SH-SY5Y (cell line): ENCODE results near the gene CACNA1E.

Experiments
- GATA2 ChIP-seq: IDR thresholded peaks from 2 replicates; pipeline ENCODE4 v1.6.1; 2011; ENCODE audit warnings: mild to moderate bottlenecking, low read depth, low read length
- GATA3 ChIP-seq: IDR thresholded peaks from 2 replicates; pipeline ENCODE4 v1.6.1; 2011; ENCODE audit warnings: low read depth, mild to moderate bottlenecking, low read length, moderate library complexity

CACNA1E gene

DNA sequence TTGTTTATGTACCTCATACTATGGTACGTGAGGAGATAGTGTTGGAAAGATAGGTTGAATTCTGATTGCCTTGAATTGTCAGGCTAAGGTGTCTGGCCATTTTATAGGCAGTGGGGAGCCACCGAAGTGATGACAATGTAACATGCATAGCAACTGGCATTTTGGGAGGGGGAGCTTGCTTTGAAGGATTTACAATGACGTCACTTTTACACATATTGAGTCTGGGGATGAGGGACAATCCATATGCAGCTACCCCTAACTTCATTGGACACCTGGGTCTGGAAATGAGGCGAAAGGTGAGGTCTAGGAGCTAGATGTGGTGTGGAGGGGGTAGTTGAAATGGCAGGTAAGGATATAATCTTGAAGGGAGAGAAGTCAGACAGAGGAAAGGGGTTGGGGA, 7.7 kb upstream of the CACNA1E start:
- no peak for TF ChIP-seq GATA3
- TF ChIP-seq GATA2, result no peak

DNA sequence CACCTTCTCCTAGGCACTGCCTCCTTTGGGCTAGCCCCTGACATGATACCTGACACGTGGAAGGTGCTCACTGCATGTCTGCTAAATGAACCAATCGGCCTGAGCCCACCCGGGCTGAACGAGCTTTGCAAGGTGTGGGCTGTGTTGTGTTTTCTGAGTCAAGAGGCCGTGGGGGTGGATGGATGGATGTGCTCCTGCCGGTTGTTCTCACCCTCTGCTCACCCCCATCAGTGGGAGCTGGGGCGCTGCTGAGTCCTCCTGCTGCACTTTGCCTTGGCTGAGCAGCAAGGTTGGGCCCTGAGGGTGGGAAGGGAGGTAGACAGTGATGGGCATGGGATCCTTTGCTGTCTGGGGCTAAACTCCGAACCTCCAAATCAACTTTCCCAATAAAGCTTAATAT, 6.7 kb upstream of the CACNA1E start:
- TF ChIP-seq GATA3 (no peak), GATA2 (no peak)

DNA sequence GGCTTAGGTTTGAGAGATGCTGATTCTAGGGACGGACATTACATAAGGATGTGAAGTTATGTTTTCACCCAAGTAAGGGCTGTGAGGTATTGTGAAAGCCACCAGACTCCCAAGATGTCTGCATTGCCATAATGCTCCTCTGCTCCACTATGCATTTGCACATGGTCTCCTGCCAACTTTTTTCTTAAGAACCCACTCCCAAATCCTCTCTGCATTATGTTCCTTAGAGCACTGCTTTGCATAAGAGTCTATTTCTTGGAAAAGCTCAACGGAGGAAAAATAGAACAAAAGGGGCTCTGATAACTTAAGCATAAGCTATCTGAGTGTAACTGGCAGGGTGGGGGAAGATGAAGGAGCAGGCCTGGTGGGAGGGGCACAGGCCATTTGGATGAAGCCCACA, 5.0 kb upstream of the CACNA1E start:
- no peak for TF ChIP-seq GATA3
- TF ChIP-seq GATA2, result no peak

DNA sequence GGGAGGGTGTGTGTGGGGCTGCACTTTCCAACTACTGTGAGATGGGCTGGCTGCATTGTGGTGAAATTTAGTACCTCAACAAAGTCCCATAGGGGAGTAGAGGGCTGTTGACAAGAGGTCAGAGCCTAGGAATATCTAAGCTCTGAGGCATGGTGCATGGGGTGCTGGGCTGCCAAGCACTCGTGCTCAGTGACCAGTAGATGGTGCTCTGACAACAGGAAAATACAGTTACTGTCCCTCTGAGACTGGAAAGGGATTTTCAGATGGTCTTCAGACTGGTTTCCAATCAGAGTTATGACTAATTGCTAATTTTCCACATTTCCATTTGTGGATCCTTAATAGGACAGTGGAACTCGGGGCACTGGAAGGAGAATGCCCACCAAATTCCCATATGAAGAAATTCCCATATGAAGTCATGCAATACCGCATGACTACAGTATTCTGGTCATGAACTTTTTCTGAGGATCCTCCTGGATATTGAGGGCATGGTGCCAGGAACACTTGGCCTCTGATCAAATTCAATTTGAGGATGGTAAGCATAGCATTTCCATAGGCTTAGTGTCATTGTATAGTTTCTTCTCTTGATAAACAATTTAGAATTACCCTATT, 4.1 kb upstream of the CACNA1E start:
- TF ChIP-seq GATA2, result no peak
- TF ChIP-seq GATA3, result no peak

DNA sequence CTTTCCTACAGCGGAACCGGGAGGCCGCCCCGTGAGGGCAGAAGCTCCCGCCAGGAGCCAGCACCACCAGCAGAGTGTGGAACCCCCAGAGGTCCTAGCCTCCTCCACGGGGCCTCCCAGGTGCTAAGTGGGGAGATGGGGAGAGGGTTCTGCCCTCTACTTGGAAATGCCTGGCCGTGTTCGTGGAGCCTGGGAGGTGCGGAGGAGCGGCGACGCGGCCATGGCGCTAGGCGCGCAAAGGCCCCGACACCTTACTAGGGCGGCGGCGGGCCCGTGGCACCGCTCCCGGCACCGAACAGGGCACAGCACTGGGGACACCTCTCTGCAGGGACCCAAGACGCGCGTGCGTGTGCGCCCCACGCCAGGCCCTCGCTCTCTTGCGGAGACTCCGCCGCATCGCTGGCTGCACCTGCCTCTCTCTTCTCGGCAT, 1.3 kb upstream of the CACNA1E start:
- no peak for TF ChIP-seq GATA3
- no peak for TF ChIP-seq GATA2

DNA sequence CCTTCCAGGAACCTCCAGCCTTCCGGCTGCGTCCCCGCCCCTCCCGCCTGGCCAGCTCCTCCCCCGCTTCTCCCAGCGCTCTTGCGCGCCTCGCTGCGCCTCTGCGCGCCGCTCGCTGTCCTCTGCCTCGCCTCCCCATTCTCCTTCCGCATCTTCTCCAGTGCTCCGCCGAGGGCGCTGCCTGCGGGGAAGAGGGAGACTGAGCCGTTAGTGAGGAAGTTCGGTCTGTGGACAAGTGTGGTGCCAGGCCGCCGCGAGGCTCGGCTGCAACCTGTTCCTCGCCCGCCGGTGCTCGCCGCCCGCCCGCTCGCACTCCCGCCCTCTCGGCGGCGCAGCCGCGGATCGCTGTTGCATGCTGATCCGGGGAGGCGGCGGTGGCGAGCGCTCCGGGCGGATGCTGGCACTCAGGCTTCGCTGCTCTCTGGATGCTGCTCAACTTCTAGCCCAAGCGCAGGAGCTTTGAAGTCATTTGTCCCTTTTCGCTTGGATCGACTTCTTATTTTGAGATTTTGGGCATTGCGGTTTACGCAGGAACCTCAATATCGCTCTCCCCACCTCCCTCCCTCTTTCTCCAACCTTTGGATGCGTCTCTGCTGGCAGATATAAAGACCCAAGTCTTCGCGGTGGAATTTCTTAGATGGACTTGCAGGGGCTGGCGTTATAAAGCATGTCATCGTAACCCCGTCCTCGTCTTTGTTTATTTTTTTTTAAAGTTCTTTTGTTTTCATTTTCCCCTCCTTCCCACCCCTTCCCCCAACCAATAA, 614 bp upstream of the CACNA1E start:
- TF ChIP-seq GATA2 (no peak), GATA3 (no peak)

DNA sequence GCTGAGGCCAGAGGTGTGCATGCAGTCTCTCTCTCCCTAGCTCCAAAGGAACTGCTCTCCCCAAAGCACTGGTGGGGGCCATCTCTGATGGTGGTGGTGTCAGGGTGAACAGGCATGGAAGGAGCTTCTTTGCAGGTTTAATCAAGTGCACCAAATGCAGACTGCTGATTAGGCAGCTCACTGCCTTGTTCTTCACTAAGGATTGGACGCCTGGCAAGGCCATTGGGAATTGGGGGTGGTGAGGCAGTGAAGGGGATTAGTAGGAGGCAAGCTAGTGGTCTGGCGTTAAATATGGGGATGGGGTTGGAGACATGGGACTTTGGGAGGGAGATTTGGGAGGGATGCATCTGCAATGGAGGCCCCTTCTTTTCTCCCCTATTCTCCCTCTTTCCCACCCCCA, 1.5 kb downstream of the CACNA1E start:
- TF ChIP-seq GATA3 (no peak), GATA2 (no peak)

DNA sequence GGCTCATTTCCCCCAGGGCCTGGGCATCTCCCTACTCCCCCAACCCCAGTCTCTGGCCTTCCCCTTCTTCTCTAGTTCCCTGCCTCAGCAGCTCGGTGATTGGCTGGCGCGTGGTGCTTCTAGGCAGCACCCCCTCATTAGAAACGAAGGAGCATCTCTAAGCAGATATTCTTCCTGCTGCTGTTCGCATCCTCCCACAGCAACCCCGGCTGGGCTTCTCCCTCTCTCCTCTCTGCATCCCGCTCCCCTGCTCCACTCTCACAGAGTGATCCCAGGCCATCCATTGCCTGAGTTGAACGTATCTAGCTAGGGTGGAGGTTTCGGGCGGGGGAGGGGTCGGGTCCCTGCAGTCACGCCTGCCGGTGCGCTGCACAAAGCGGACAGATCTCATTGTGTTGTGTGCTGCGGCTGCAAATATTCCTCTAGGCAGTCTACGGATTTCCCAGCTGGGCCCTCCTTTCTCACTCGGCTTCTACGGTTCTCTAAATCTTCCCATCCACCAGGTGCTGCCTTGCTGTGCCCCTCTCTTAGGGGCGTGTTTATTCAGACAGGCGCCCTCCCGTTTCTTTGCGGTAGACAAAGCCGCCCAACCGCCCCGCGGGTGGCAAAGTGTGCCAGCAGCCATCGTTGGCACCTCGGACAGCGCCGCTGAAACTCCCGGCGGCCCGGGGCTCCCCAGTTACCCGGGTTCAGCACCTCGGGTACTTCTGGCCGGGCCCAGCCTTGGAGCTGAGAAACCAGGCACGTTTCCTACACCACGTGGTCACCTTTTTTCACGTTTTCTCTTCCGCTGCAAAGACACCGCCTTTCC, 2.2 kb downstream of the CACNA1E start:
- TF ChIP-seq GATA3 (no peak), GATA2 (no peak)

DNA sequence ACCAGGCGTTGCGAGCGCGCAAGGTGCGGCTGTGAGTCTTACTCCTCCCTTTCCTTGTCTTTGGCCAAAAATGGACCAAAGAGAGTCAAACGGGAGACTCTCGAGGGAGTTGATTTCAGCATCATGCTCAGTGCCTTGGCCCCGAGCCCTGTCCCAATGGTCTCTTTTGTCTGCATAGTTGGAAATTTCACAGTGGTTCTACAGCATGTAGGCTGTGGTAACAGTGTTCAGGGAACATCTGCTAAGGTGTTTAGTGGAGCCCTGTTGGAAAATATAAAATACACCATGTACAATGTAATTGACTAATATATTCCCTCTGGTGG, 2.7 kb downstream of the CACNA1E start:
- TF ChIP-seq GATA3, result no peak
- no peak for TF ChIP-seq GATA2

DNA sequence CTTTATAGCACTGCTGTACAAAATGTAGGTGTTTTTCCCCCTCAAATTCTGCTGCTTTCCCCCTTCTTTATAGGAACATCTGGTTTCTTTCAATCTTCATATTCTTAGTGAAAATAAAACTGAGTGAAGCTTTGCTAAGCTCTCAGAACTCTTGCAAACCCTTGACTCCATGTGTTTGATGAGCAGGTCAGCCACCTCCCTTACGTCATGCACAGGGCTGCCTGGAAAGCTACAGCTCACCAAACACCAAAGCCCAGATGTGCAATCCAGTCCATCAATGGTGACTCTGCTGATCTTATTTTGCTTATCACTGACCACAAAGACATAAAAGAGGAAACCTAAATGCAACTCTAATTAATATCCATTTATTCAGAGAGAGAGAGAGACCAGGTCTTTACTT, 5.5 kb downstream of the CACNA1E start:
- no peak for TF ChIP-seq GATA2
- no peak for TF ChIP-seq GATA3

DNA sequence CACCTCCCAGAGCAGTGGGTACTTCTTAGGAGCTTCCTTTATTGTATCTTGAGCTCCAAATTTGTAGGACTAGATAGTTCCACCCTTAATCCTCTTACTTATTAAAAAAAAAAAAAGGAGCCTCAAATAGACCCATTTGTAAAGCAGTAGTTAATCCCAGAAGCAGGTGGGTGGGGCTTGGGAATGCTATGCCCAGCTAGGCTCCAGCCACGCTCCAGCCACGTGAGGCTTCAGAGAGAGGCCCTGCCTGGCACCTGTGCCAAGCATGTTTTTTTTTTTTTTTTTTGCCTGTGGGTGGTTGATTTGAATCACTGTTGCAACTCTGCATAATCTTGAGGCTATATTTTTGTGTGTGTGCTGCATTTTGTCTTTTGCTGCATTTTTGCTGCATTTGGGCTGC, 7.0 kb downstream of the CACNA1E start:
- no peak for TF ChIP-seq GATA2
- TF ChIP-seq GATA3, result no peak

DNA sequence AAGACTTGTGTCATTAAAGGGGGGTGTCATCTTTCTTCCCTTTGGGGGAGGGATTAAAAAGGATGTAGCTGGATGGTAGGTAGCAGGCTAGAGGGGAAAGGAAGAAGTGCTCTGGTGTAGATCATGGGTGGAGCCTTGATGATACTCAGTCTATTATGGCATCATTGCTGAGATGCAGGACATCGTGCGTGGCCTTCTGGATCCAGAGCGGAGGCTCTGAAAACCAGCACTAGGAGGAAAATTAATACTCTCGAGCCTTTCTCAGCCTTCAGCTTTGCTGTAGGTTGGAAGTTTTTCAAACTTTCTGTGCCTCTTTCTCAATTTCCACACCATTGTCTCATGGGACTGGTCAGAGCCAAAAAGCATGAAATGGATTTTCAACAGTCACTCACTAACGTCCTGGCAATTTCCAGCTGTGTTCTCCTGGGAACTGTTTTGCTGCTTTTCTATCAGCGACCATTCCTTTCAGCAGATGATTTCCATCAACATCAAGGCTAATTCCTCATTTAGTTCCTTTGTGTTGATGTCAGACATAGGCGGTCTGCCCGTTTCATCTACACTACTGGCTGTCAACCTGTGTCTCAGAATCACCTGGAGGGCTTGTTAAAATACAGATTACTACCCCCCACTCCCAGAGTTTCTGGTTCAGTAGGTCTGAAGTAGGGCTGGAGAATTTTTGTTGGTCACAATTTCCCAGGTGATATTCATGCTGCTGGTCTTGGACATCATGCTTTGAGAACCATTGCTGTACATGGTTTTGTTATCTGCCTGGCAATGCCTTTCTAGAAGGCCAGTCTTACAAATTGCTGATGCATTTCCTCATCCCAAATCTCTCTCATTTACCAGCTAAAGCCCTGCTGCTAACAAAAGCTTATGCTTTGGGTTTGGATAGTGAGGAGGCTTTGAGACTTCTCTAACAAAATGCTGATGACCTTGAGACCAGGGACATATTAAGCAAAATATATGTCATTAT, 7.7 kb downstream of the CACNA1E start:
- TF ChIP-seq GATA2, result no peak
- no peak for TF ChIP-seq GATA3

DNA sequence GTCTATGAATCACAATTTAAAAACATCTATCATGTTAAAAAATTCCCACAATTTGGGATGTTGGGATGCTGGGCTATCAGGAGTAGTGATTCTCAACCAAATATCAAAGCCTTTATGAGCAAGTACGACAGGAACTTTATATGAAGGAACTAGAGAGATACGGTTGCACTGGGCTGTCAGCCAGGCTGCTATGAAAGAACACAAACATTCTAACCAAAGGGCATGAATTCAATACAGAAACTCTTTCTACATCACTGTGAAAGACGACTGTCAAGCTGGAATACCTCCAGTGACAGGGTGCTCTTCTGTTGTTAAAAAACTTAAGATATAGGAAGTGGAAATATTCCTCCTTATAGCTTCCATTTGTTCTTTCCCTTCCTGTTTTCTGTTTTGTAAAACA, 9.8 kb downstream of the CACNA1E start:
- no peak for TF ChIP-seq GATA3
- TF ChIP-seq GATA2, result no peak

DNA sequence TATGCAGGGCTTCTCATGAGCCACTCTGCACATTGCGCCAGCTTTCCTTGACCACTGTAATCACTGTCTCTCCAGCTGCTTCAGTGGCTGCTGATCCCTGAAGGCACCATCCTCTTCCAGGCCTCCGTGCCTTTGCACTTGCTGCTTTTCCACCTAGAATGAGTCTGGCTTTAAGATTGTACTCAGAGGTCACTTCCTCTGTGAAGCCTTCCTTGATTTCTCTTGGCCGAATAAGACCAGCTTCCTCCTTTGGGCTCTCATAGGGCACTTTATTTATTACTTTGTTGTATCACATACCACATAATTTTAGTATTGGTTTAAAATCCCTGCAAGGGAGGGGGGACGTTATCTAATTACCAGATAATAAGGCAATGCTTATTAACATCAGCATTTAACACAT, 10.6 kb downstream of the CACNA1E start:
- no peak for TF ChIP-seq GATA3
- no peak for TF ChIP-seq GATA2

DNA sequence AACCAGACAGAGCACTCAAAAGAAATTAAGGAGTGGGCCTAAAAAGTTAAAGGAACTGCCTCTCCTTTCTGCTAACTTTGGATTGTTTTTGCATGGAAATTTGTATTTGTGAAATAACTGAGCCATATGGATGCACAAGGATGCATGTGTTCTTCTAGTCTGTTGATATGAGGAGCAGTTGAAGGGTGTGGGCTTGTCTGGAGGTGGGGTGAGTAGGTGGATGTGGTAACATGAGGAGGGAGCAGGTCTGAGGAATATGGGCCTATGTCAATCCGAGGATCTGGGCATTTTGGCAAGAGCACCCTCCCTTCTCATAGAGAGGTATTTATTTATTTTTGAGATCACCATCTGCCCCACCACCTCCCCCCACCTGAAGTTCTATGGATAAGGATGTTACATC, 13.4 kb downstream of the CACNA1E start:
- TF ChIP-seq GATA3, result no peak
- TF ChIP-seq GATA2, result no peak
